Measurements from ENCODE around the gene RPS26. TPM values are rescaled to one million over a fixed set of nuclear protein-coding genes. Genes with fewer than 3 reads are reported as not detected.

Gene RPS26
- total and polyA plus RNA-seq, 8 donors = 22.3 to 1,748 (median 874) TPM

DNA sequence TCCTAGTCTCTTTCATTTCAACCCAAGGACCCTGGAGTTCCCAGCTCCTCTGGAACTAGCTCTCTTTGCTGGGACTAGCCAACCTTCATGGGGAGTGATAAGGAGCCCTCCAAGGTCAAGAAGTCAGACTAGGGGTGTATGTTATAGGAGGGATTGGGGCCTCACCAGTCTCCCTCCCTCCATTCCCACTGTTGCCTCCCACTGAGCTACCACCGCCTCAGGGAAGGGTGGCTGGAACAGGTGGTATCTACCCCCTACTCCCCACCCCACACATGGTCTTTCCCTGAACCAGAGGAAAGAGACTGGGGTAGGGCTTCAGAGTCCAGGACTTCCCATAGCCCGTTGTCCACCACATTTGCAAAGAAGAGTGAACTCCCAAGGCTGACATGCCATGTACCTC is 40.7 kb downstream of the RPS26 start:
- no peak for TF ChIP-seq POLR2AphosphoS5 (IDR thresholded peaks at IDR 0.05)
- no peak for TF ChIP-seq POLR2A (IDR thresholded peaks at IDR 0.05)
- TF ChIP-seq, protein P1, sequence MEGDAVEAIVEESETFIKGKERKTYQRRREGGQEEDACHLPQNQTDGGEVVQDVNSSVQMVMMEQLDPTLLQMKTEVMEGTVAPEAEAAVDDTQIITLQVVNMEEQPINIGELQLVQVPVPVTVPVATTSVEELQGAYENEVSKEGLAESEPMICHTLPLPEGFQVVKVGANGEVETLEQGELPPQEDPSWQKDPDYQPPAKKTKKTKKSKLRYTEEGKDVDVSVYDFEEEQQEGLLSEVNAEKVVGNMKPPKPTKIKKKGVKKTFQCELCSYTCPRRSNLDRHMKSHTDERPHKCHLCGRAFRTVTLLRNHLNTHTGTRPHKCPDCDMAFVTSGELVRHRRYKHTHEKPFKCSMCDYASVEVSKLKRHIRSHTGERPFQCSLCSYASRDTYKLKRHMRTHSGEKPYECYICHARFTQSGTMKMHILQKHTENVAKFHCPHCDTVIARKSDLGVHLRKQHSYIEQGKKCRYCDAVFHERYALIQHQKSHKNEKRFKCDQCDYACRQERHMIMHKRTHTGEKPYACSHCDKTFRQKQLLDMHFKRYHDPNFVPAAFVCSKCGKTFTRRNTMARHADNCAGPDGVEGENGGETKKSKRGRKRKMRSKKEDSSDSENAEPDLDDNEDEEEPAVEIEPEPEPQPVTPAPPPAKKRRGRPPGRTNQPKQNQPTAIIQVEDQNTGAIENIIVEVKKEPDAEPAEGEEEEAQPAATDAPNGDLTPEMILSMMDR (IDR thresholded peaks at IDR 0.05) = no peak
- TF ChIP-seq EP300 (IDR thresholded peaks at IDR 0.05) = no peak
- Histone ChIP-seq H3K27me3 (peaks cover 0 to 15% (median 6%) of the 10 kb centered on the region in 3 donors), H3K4me3 (peak overlapping the region; percentile 6 to 73 (median 39)), H3K27ac (peak overlapping the region; percentile 92 to 98 (median 93)), H3K4me1 (peaks cover 20 to 74% (median 58%) of the 10 kb centered on the region in 4 donors), H3K9me3 (no peaks in the 10 kb centered on the region), H3K36me3 (peaks cover 0 to 28% (median 17%) of the 10 kb centered on the region in 4 donors)
- intact Hi-C loops (cut with DNase I; ENCODE audit: low total_unique reads) = no loop called here
- no peak for DNase-seq
- WGBS, 5 donors = 25 to 49% (median 41%) methylated on average over 2 of the region's 2 CpGs

DNA sequence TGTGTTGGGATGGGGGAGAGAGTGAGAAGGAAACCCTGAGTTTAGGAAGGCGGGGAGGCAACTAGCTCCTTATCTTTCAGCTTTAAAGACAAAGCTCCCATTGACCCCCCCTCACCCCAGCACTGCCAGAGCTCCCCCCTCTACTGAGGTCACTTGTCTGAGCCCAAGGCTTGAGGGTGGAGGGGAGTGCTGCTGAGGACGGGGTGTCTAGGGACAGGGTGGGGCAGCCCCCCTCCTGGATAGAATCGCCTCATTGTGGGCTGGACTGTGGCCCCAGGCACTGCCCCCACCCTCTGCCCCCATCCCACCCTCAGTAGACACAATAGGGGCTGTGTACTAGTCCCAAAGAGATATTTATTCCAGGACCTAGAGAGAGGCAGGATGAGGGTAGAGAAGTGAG is 41.2 kb downstream of the RPS26 start:
- Histone ChIP-seq H3K4me1 (peaks cover 20 to 80% (median 64%) of the 10 kb centered on the region in 4 donors), H3K36me3 (peaks cover 5 to 34% (median 19%) of the 10 kb centered on the region in 4 donors), H3K27ac (peak overlapping the region; percentile 92 to 98 (median 93)), H3K9me3 (no peaks in the 10 kb centered on the region), H3K4me3 (peak overlapping the region; percentile 6 to 73 (median 39)), H3K27me3 (peaks cover 0 to 15% (median 6%) of the 10 kb centered on the region in 3 donors)
- TF ChIP-seq EP300 (IDR thresholded peaks at IDR 0.05) (no peak), POLR2AphosphoS5 (IDR thresholded peaks at IDR 0.05) (no peak), POLR2A (IDR thresholded peaks at IDR 0.05) (no peak)
- TF ChIP-seq, protein P1 (IDR thresholded peaks at IDR 0.05) = no peak
- intact Hi-C loops (cut with DNase I; ENCODE audit: low total_unique reads) = no loop called here
- DNase-seq = peak in 1 of 2 donors; percentile 53
- 27 to 41% (median 34%) methylated on average over 3 of the region's 3 CpGs for WGBS, 5 donors

DNA sequence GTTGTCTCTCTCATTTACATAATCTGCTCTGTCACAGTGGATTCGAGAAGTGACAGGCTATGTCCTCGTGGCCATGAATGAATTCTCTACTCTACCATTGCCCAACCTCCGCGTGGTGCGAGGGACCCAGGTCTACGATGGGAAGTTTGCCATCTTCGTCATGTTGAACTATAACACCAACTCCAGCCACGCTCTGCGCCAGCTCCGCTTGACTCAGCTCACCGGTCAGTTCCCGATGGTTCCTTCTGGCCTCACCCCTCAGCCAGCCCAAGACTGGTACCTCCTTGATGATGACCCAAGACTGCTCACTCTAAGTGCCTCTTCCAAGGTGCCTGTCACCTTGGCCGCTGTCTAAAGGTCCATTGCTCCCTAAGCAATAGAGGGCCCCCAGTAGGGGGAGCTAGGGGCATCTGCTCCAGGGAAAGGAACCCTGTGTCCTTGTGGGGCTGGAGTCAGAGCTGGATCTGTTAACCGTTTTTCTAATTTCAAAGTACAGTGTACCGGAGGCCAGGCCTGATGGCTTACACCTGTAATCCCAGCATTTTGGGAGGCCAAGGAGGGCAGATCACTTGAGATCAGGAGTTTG is 43.3 kb downstream of the RPS26 start:
- H3K9me3 ChIP-seq = no peaks in the 10 kb centered on the region
- 81 to 85% (median 83%) methylated on average over 15 of the region's 15 CpGs for WGBS, 5 donors
- peaks cover 0 to 13% (median 6%) of the 10 kb centered on the region in 3 donors for H3K27me3 ChIP-seq
- H3K4me3 ChIP-seq = peak overlapping the region in 1 of 4 donors; percentile 10
- H3K27ac ChIP-seq = peak overlapping the region; percentile 31 to 96 (median 93)
- peaks cover 10 to 55% (median 39%) of the 10 kb centered on the region in 4 donors for H3K36me3 ChIP-seq
- TF ChIP-seq POLR2AphosphoS5 (IDR thresholded peaks at IDR 0.05) (no peak), POLR2A (IDR thresholded peaks at IDR 0.05) (no peak), EP300 (IDR thresholded peaks at IDR 0.05) (no peak)
- TF ChIP-seq, protein P1 (IDR thresholded peaks at IDR 0.05) = peak in 2 of 7 experiments; percentile 14 to 36
- H3K4me1 ChIP-seq = peaks cover 11 to 66% (median 49%) of the 10 kb centered on the region in 4 donors
- peak; percentile 46 for DNase-seq
- intact Hi-C loops (cut with DNase I; ENCODE audit: low total_unique reads) = no loop called here

DNA sequence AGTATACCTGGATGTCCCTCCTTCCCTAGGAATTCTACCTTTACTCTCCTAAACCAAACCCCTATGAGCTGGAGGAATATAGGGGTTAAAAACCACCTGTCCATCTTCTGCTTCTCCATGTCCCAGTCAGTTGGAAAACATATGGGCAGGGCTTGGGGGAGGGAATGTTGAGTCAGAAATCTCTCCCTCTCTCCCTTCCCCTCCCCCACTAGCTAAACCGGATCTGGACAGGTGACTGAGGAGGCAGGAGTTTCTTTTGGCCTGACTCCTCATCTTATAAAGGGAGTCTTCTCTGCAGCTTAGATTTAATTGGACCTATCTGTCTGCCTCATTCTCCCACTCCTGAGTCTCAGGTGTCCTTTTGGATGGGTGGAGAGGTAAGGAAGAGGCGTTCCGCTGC is 44.4 kb downstream of the RPS26 start:
- peak overlapping the region; percentile 66 to 96 (median 79) for H3K27ac ChIP-seq
- TF ChIP-seq EP300 (IDR thresholded peaks at IDR 0.05) (no peak), POLR2A (IDR thresholded peaks at IDR 0.05) (no peak), POLR2AphosphoS5 (IDR thresholded peaks at IDR 0.05) (peak in 2 of 3 donors; percentile 54 to 70)
- TF ChIP-seq, protein P1 (IDR thresholded peaks at IDR 0.05) = no peak
- H3K36me3 ChIP-seq = peaks cover 10 to 64% (median 46%) of the 10 kb centered on the region in 4 donors
- peak overlapping the region in 1 of 4 donors; percentile 13 for H3K4me3 ChIP-seq
- H3K27me3 ChIP-seq = peaks cover 0 to 4% (median 0%) of the 10 kb centered on the region in 3 donors
- 41 to 63% (median 54%) methylated on average over 3 of the region's 3 CpGs for WGBS, 5 donors
- intact Hi-C loops (cut with DNase I; ENCODE audit: low total_unique reads) = no loop called here
- no peaks in the 10 kb centered on the region for H3K9me3 ChIP-seq
- DNase-seq = peak; percentile 78 to 82
- H3K4me1 ChIP-seq = peaks cover 8 to 59% (median 45%) of the 10 kb centered on the region in 4 donors

Data from stomach (tissue), 9 donors.